Mesendoderm (in vitro differentiated cells): ENCODE data around the gene LRRTM4.

ENCODE experiments used
- DNase-seq: peaks from one replicate; pipeline ENCODE4 v3.0.0; 2013
- H2AK5ac ChIP-seq: 2 replicates; pipeline ENCODE4 v1.6.1; 2013; ENCODE audit warnings: low read length, inconsistent platforms
- H2BK120ac ChIP-seq: 2 replicates; pipeline ENCODE4 v1.6.1; 2013; ENCODE audit warnings: low read depth, mild to moderate bottlenecking, low read length, moderate library complexity, mixed read lengths
- H2BK15ac ChIP-seq: replicated peaks from 2 replicates; pipeline ENCODE4 v1.6.1; 2013; ENCODE audit warnings: low read depth, mild to moderate bottlenecking, moderate library complexity
- H2BK5ac ChIP-seq: 2 replicates; pipeline ENCODE4 v1.6.1; 2013; ENCODE audit warnings: low read length, inconsistent platforms
- H3K18ac ChIP-seq: 2 replicates; pipeline ENCODE4 v1.6.1; 2013; ENCODE audit warnings: mild to moderate bottlenecking, low read length, mixed read lengths
- H3K23ac ChIP-seq: one replicate; pipeline ENCODE4 v1.6.1; 2013; ENCODE audit warnings: low read length
- H3K27ac ChIP-seq: 2 replicates; pipeline ENCODE4 v1.5.1; 2013; ENCODE audit warnings: low read depth, mild to moderate bottlenecking, inconsistent platforms, low read length, moderate library complexity
- H3K27me3 ChIP-seq: 2 replicates; pipeline ENCODE4 v1.6.1; 2013; ENCODE audit warnings: low read length, control low read depth, mild to moderate bottlenecking, inconsistent platforms; ENCODE audit not compliant: insufficient read depth, poor library complexity
- H3K36me3 ChIP-seq: 2 replicates; pipeline ENCODE4 v1.6.1; 2013; ENCODE audit warnings: low read length, inconsistent platforms; ENCODE audit not compliant: control insufficient read depth, insufficient read depth
- H3K4ac ChIP-seq: one replicate; pipeline ENCODE4 v1.6.1; 2013; ENCODE audit warnings: low read depth, mild to moderate bottlenecking, low read length, moderate library complexity
- H3K4me1 ChIP-seq: 2 replicates; pipeline ENCODE4 v1.6.1; 2013; ENCODE audit warnings: low read depth, low read length, inconsistent platforms; ENCODE audit not compliant: control insufficient read depth
- H3K4me2 ChIP-seq: 2 replicates; pipeline ENCODE4 v1.6.1; 2013; ENCODE audit warnings: low read length
- H3K4me3 ChIP-seq: 2 replicates; pipeline ENCODE4 v1.5.1; 2013; ENCODE audit warnings: mild to moderate bottlenecking, low read length
- H3K56ac ChIP-seq: one replicate; pipeline ENCODE4 v1.6.1; 2013; ENCODE audit warnings: low read length
- H3K79me1 ChIP-seq: 2 replicates; pipeline ENCODE4 v1.6.1; 2013; ENCODE audit warnings: low read length, inconsistent platforms
- H3K79me2 ChIP-seq: 2 replicates; pipeline ENCODE4 v1.6.1; 2013; ENCODE audit warnings: mild to moderate bottlenecking, low read length; ENCODE audit not compliant: control insufficient read depth, insufficient read depth
- H3K9ac ChIP-seq: 2 replicates; pipeline ENCODE4 v1.6.1; 2013; ENCODE audit warnings: low read length, inconsistent platforms
- H4K5ac ChIP-seq: one replicate; pipeline ENCODE4 v1.6.1; 2013; ENCODE audit warnings: low read length
- H4K8ac ChIP-seq: one replicate; pipeline ENCODE4 v1.6.1; 2013; ENCODE audit warnings: low read depth, mild to moderate bottlenecking, control low read depth, low read length, moderate library complexity
- WGBS: extraction: QIAGEN DNeasy Blood & Tissue Kit; methylation state at CpG from one replicate; pipeline ENCODE4 v1.1.7; 2013; ENCODE audit warnings: low lambda C conversion rate, missing lambda C conversion rate; ENCODE audit not compliant: insufficient coverage; ENCODE audit errors: extremely low coverage; 5-methylcytosine and 5-hydroxymethylcytosine counted together

The LRRTM4 gene

GRCh38 chr2:77519164-77519887, 2.9 kb downstream of the LRRTM4 start:
- no peak overlapping the region for H2BK5ac ChIP-seq
- H3K4ac ChIP-seq: no peak overlapping the region
- DNase-seq: peak; percentile 34
- peak overlapping the region; percentile 5 for H4K8ac ChIP-seq
- no peak overlapping the region for H3K4me2 ChIP-seq
- no peak overlapping the region for H3K23ac ChIP-seq
- H3K27me3 ChIP-seq: no peaks in the 10 kb centered on the region
- H3K4me3 ChIP-seq: no peak overlapping the region
- no CpG with 5 or more reads among the region's 14 CpGs for WGBS
- H2BK120ac ChIP-seq: no peak overlapping the region
- no peak overlapping the region for H2BK15ac ChIP-seq
- H3K79me1 ChIP-seq: no peaks in the 10 kb centered on the region
- no peak overlapping the region for H2AK5ac ChIP-seq
- no peak overlapping the region for H3K27ac ChIP-seq
- no peak overlapping the region for H3K9ac ChIP-seq
- no peaks in the 10 kb centered on the region for H3K79me2 ChIP-seq
- H4K5ac ChIP-seq: no peak overlapping the region
- no peak overlapping the region for H3K56ac ChIP-seq
- no peaks in the 10 kb centered on the region for H3K36me3 ChIP-seq
- peaks cover 7% of the 10 kb centered on the region for H3K4me1 ChIP-seq
- peak overlapping the region; percentile 22 for H3K18ac ChIP-seq

- DNase-seq: no peak
- Histone ChIP-seq H3K79me1 (no peaks in the 10 kb centered on the region), H3K79me2 (no peaks in the 10 kb centered on the region), H3K4me3 (no peak overlapping the region), H3K4me2 (no peak overlapping the region), H3K27me3 (no peaks in the 10 kb centered on the region), H3K18ac (no peak overlapping the region), H2BK5ac (no peak overlapping the region), H4K5ac (peak overlapping the region; percentile 3), H3K23ac (no peak overlapping the region), H2BK120ac (no peak overlapping the region), H3K4ac (no peak overlapping the region), H2BK15ac (no peak overlapping the region), H4K8ac (no peak overlapping the region), H3K56ac (no peak overlapping the region), H3K4me1 (peaks cover 7% of the 10 kb centered on the region), H3K9ac (no peak overlapping the region), H2AK5ac (no peak overlapping the region), H3K27ac (no peak overlapping the region), H3K36me3 (no peaks in the 10 kb centered on the region)
- WGBS: no CpG with 5 or more reads among the region's 7 CpGs
These were observed 3.9 kb downstream of the LRRTM4 start for GRCh38 chr2:77518311-77518710.

GRCh38 chr2:77513191-77513590, 9.0 kb downstream of the LRRTM4 start:
- Histone ChIP-seq H3K36me3 (no peaks in the 10 kb centered on the region), H3K79me2 (no peaks in the 10 kb centered on the region), H2AK5ac (no peak overlapping the region), H3K27me3 (no peaks in the 10 kb centered on the region), H4K5ac (no peak overlapping the region), H3K56ac (no peak overlapping the region), H3K18ac (no peak overlapping the region), H3K23ac (no peak overlapping the region), H2BK15ac (no peak overlapping the region), H2BK5ac (no peak overlapping the region), H3K4me2 (no peak overlapping the region), H3K9ac (no peak overlapping the region), H3K79me1 (no peaks in the 10 kb centered on the region), H3K27ac (no peak overlapping the region), H3K4me1 (no peaks in the 10 kb centered on the region), H3K4ac (no peak overlapping the region), H2BK120ac (no peak overlapping the region), H4K8ac (no peak overlapping the region), H3K4me3 (no peak overlapping the region)
- DNase-seq: no peak
- whole genome bisulfite sequencing: no CpG with 5 or more reads among the region's 4 CpGs

- H3K4me1 ChIP-seq: no peaks in the 10 kb centered on the region
- H4K8ac ChIP-seq: no peak overlapping the region
- no peak overlapping the region for H2BK15ac ChIP-seq
- no peak overlapping the region for H2BK120ac ChIP-seq
- H2BK5ac ChIP-seq: no peak overlapping the region
- no peak overlapping the region for H3K23ac ChIP-seq
- H2AK5ac ChIP-seq: no peak overlapping the region
- WGBS: no CpG with 5 or more reads among the region's 1 CpG
- no peak overlapping the region for H3K4me2 ChIP-seq
- H3K56ac ChIP-seq: no peak overlapping the region
- H3K36me3 ChIP-seq: no peaks in the 10 kb centered on the region
- no peak overlapping the region for H3K18ac ChIP-seq
- no peaks in the 10 kb centered on the region for H3K79me1 ChIP-seq
- H3K9ac ChIP-seq: no peak overlapping the region
- no peak overlapping the region for H3K4ac ChIP-seq
- H3K79me2 ChIP-seq: no peaks in the 10 kb centered on the region
- no peak for DNase-seq
- no peaks in the 10 kb centered on the region for H3K27me3 ChIP-seq
- H4K5ac ChIP-seq: no peak overlapping the region
- H3K4me3 ChIP-seq: no peak overlapping the region
- no peak overlapping the region for H3K27ac ChIP-seq
These were observed 9.7 kb downstream of the LRRTM4 start for GRCh38 chr2:77512507-77512906.

- no peak overlapping the region for H2BK15ac ChIP-seq
- no peak overlapping the region for H2BK5ac ChIP-seq
- H3K9ac ChIP-seq: no peak overlapping the region
- WGBS: no CpG with 5 or more reads among the region's 1 CpG
- H3K4me2 ChIP-seq: no peak overlapping the region
- H4K5ac ChIP-seq: no peak overlapping the region
- H3K36me3 ChIP-seq: no peaks in the 10 kb centered on the region
- H3K23ac ChIP-seq: no peak overlapping the region
- DNase-seq: no peak
- H3K79me1 ChIP-seq: no peaks in the 10 kb centered on the region
- no peaks in the 10 kb centered on the region for H3K27me3 ChIP-seq
- H3K4me3 ChIP-seq: no peak overlapping the region
- H3K4me1 ChIP-seq: no peaks in the 10 kb centered on the region
- H3K79me2 ChIP-seq: no peaks in the 10 kb centered on the region
- no peak overlapping the region for H3K56ac ChIP-seq
- no peak overlapping the region for H3K18ac ChIP-seq
- H3K4ac ChIP-seq: no peak overlapping the region
- H4K8ac ChIP-seq: no peak overlapping the region
- H2AK5ac ChIP-seq: no peak overlapping the region
- H2BK120ac ChIP-seq: no peak overlapping the region
- no peak overlapping the region for H3K27ac ChIP-seq
These were observed 13.7 kb downstream of the LRRTM4 start for GRCh38 chr2:77508511-77508910.

- Histone ChIP-seq H3K4me1 (no peaks in the 10 kb centered on the region), H3K27ac (no peak overlapping the region), H3K4ac (no peak overlapping the region), H3K56ac (no peak overlapping the region), H4K5ac (no peak overlapping the region), H2BK15ac (no peak overlapping the region), H3K4me2 (no peak overlapping the region), H3K27me3 (no peaks in the 10 kb centered on the region), H2BK120ac (no peak overlapping the region), H4K8ac (no peak overlapping the region), H3K36me3 (no peaks in the 10 kb centered on the region), H2BK5ac (no peak overlapping the region), H3K79me1 (no peaks in the 10 kb centered on the region), H3K18ac (no peak overlapping the region), H3K23ac (no peak overlapping the region), H2AK5ac (no peak overlapping the region), H3K9ac (no peak overlapping the region), H3K79me2 (no peaks in the 10 kb centered on the region), H3K4me3 (no peak overlapping the region)
- no CpG with 5 or more reads among the region's 6 CpGs for WGBS
- peak; percentile 54 for DNase-seq
These were observed 14.5 kb downstream of the LRRTM4 start for GRCh38 chr2:77507657-77508056.
